H1 (cell line): ENCODE measurements around the gene NLRP10. TPM values are rescaled to one million over a fixed set of nuclear protein-coding genes. Genes with fewer than 3 reads are reported as not detected.

ENCODE experiments used
- CBX8 ChIP-seq: fragments of 300-800, 300-1000 bp; sonication (generic); IDR thresholded peaks from 2 replicates; pipeline ENCODE4 v1.7.1; 2016; ENCODE audit warnings: low read depth, low read length, borderline replicate concordance
- NRF1 ChIP-seq: IDR thresholded peaks from 2 replicates; pipeline ENCODE4 v1.6.1; 2011; ENCODE audit warnings: mild to moderate bottlenecking, low read depth, low read length, improper control_type of control experiment
- polyA plus RNA-seq, 7 experiments: library from polyadenylated mRNA; depleted of rRNA in 3 of 7; stranded (reverse) in 5 of 7; unstranded in 2 of 7; fragments of >200 nt in 5 of 7; fragments of 200-250 nt in 2 of 7; gene quantifications; 1 replicate in 5 of 7; 2 replicates in 1 of 7; 4 replicates in 1 of 7; pipeline versions ENCODE4 v1.2.1 to v1.2.3, GENCODE V29; 2011 to 2013; ENCODE audit warnings: missing spikeins in 2 of 7, mixed read lengths in 2 of 7
- total RNA-seq: library from RNA; stranded (reverse); fragmentation: NEBNext Ultra II Directional; extraction: Animal tissue kit (Norgen Biotek cat#: 25700); gene quantifications from 2 replicates; pipeline ENCODE4 v1.2.1, GENCODE V29; 2021
- TF ChIP-seq, protein P1 (sequence below): fragments of 300-600 bp; sonication (generic); IDR thresholded peaks from 2 replicates; pipeline ENCODE4 v1.7.1; 2012; ENCODE audit warnings: low read length, moderate library complexity, mild to moderate bottlenecking, inconsistent platforms; ENCODE audit not compliant: insufficient replicate concordance
- TF ChIP-seq, protein P2 (sequence below): IDR thresholded peaks from 2 replicates; pipeline ENCODE4 v1.6.1; 2012; ENCODE audit warnings: inconsistent platforms
- TF ChIP-seq, protein P3 (sequence below): IDR thresholded peaks from 2 replicates; pipeline ENCODE4 v1.6.1; 2012; ENCODE audit warnings: low read length, inconsistent platforms

NLRP10 gene
- total and polyA plus RNA-seq, 2 of the 8 experiments (the other 6 are each of a cell fraction or from before 2014, with no cell fraction given), result 0.71 TPM; not detected in 1

DNA sequence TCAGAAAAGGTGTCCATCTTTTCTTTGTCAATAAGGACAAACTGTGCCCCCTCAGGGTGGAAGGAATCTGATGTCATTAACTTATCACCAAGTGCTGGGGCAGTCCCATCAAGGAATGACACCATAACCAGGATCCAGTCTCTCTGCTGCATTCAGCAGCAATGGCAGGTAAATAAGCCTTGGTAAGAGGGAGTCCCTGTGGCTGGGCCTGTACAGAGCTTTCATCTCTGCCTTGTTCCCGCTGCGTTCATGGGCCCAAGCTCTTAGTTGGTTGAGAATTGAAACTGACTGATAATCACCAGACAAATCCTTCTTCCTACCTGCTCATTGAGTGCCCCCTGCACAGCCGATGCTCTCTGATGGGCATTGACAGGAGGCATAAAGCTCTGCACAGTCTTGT is 44.6 kb upstream of the NLRP10 start (continued):
- TF ChIP-seq, protein P1, sequence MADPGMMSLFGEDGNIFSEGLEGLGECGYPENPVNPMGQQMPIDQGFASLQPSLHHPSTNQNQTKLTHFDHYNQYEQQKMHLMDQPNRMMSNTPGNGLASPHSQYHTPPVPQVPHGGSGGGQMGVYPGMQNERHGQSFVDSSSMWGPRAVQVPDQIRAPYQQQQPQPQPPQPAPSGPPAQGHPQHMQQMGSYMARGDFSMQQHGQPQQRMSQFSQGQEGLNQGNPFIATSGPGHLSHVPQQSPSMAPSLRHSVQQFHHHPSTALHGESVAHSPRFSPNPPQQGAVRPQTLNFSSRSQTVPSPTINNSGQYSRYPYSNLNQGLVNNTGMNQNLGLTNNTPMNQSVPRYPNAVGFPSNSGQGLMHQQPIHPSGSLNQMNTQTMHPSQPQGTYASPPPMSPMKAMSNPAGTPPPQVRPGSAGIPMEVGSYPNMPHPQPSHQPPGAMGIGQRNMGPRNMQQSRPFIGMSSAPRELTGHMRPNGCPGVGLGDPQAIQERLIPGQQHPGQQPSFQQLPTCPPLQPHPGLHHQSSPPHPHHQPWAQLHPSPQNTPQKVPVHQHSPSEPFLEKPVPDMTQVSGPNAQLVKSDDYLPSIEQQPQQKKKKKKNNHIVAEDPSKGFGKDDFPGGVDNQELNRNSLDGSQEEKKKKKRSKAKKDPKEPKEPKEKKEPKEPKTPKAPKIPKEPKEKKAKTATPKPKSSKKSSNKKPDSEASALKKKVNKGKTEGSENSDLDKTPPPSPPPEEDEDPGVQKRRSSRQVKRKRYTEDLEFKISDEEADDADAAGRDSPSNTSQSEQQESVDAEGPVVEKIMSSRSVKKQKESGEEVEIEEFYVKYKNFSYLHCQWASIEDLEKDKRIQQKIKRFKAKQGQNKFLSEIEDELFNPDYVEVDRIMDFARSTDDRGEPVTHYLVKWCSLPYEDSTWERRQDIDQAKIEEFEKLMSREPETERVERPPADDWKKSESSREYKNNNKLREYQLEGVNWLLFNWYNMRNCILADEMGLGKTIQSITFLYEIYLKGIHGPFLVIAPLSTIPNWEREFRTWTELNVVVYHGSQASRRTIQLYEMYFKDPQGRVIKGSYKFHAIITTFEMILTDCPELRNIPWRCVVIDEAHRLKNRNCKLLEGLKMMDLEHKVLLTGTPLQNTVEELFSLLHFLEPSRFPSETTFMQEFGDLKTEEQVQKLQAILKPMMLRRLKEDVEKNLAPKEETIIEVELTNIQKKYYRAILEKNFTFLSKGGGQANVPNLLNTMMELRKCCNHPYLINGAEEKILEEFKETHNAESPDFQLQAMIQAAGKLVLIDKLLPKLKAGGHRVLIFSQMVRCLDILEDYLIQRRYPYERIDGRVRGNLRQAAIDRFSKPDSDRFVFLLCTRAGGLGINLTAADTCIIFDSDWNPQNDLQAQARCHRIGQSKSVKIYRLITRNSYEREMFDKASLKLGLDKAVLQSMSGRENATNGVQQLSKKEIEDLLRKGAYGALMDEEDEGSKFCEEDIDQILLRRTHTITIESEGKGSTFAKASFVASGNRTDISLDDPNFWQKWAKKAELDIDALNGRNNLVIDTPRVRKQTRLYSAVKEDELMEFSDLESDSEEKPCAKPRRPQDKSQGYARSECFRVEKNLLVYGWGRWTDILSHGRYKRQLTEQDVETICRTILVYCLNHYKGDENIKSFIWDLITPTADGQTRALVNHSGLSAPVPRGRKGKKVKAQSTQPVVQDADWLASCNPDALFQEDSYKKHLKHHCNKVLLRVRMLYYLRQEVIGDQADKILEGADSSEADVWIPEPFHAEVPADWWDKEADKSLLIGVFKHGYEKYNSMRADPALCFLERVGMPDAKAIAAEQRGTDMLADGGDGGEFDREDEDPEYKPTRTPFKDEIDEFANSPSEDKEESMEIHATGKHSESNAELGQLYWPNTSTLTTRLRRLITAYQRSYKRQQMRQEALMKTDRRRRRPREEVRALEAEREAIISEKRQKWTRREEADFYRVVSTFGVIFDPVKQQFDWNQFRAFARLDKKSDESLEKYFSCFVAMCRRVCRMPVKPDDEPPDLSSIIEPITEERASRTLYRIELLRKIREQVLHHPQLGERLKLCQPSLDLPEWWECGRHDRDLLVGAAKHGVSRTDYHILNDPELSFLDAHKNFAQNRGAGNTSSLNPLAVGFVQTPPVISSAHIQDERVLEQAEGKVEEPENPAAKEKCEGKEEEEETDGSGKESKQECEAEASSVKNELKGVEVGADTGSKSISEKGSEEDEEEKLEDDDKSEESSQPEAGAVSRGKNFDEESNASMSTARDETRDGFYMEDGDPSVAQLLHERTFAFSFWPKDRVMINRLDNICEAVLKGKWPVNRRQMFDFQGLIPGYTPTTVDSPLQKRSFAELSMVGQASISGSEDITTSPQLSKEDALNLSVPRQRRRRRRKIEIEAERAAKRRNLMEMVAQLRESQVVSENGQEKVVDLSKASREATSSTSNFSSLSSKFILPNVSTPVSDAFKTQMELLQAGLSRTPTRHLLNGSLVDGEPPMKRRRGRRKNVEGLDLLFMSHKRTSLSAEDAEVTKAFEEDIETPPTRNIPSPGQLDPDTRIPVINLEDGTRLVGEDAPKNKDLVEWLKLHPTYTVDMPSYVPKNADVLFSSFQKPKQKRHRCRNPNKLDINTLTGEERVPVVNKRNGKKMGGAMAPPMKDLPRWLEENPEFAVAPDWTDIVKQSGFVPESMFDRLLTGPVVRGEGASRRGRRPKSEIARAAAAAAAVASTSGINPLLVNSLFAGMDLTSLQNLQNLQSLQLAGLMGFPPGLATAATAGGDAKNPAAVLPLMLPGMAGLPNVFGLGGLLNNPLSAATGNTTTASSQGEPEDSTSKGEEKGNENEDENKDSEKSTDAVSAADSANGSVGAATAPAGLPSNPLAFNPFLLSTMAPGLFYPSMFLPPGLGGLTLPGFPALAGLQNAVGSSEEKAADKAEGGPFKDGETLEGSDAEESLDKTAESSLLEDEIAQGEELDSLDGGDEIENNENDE, result no peak
- TF ChIP-seq NRF1 (no peak), CBX8 (no peak)
- TF ChIP-seq, protein P2, sequence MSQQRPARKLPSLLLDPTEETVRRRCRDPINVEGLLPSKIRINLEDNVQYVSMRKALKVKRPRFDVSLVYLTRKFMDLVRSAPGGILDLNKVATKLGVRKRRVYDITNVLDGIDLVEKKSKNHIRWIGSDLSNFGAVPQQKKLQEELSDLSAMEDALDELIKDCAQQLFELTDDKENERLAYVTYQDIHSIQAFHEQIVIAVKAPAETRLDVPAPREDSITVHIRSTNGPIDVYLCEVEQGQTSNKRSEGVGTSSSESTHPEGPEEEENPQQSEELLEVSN, result no peak
- TF ChIP-seq, protein P3, sequence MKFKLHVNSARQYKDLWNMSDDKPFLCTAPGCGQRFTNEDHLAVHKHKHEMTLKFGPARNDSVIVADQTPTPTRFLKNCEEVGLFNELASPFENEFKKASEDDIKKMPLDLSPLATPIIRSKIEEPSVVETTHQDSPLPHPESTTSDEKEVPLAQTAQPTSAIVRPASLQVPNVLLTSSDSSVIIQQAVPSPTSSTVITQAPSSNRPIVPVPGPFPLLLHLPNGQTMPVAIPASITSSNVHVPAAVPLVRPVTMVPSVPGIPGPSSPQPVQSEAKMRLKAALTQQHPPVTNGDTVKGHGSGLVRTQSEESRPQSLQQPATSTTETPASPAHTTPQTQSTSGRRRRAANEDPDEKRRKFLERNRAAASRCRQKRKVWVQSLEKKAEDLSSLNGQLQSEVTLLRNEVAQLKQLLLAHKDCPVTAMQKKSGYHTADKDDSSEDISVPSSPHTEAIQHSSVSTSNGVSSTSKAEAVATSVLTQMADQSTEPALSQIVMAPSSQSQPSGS, result no peak
- TF ChIP-seq, all 59 proteins: peak for 0
